Common myeloid progenitor, CD34-positive (primary cell): ENCODE results near the gene IL17RA.

Experiments
- CTCF ChIA-PET: fragments of 350-600 bp; sonication (Branson Sonifier 250); formaldehyde crosslinking; loops from one replicate; lab custom pipeline; 2021; ENCODE audit warnings: antibody characterized with exemption; lab: Charles Lee
- POLR2A ChIA-PET: fragments of 350-600 bp; sonication (Branson Sonifier 250); formaldehyde crosslinking; loops from one replicate; lab custom pipeline; 2021; ENCODE audit warnings: antibody characterized with exemption; lab: Charles Lee
- DNase-seq, 3 donors: peaks; one replicate each; pipeline versions ENCODE4 v3.0.0 to v3.0.0-alpha.2; 2013
- H3K27ac ChIP-seq, 2 experiments: 1 replicate in 1 of 2; 2 replicates in 1 of 2; pipeline ENCODE4 v1.7.0; 2013; ENCODE audit warnings: inconsistent platforms in 2 of 2, low read length in 2 of 2, mild to moderate bottlenecking in 2 of 2, low read depth in 1 of 2, moderate library complexity in 1 of 2; ENCODE audit not compliant: severe bottlenecking in 2 of 2, insufficient read depth in 1 of 2, poor library complexity in 1 of 2
- H3K27me3 ChIP-seq, 5 experiments: replicated peaks in 2 of 5; 1 replicate in 3 of 5; 2 replicates in 2 of 5; pipeline versions ENCODE4 v1.6.1 to v1.7.0; 2013; ENCODE audit warnings: low read length in 4 of 5, mild to moderate bottlenecking in 2 of 5, moderate library complexity in 2 of 5, inconsistent platforms in 1 of 5; ENCODE audit not compliant: insufficient read depth in 5 of 5, control insufficient read depth in 4 of 5
- H3K36me3 ChIP-seq, 4 experiments: 1 replicate in 2 of 4; 2 replicates in 2 of 4; pipeline versions ENCODE4 v1.6.1 to v1.7.0; 2013; ENCODE audit warnings: low read length in 3 of 4, control low read depth in 1 of 4, mild to moderate bottlenecking in 1 of 4; ENCODE audit not compliant: control insufficient read depth in 4 of 4, insufficient read depth in 4 of 4
- H3K4me1 ChIP-seq, 4 experiments: 1 replicate in 3 of 4; 2 replicates in 1 of 4; pipeline versions ENCODE4 v1.6.1 to v1.7.1; 2013; ENCODE audit warnings: low read length in 3 of 4, mild to moderate bottlenecking in 3 of 4, control low read depth in 1 of 4, inconsistent platforms in 1 of 4, moderate library complexity in 1 of 4; ENCODE audit not compliant: control insufficient read depth in 4 of 4, insufficient read depth in 4 of 4; ENCODE audit errors: control extremely low read depth in 1 of 4
- H3K4me3 ChIP-seq, 7 experiments: 1 replicate in 4 of 7; 2 replicates in 3 of 7; pipeline versions ENCODE4 v1.5.1 to v1.7.0; 2013; ENCODE audit warnings: mild to moderate bottlenecking in 7 of 7, low read length in 6 of 7, moderate library complexity in 6 of 7, inconsistent platforms in 2 of 7, low read depth in 2 of 7, control low read depth in 1 of 7; ENCODE audit not compliant: insufficient read depth in 4 of 7, control insufficient read depth in 1 of 7; ENCODE audit errors: extremely low read depth in 1 of 7
- H3K9me3 ChIP-seq, 5 experiments: 1 replicate in 4 of 5; 2 replicates in 1 of 5; pipeline versions ENCODE4 v1.6.1 to v1.7.1; 2013; ENCODE audit warnings: low read length in 4 of 5, mild to moderate bottlenecking in 2 of 5, inconsistent platforms in 1 of 5, low read depth in 1 of 5, moderate library complexity in 1 of 5; ENCODE audit not compliant: control insufficient read depth in 4 of 5, insufficient read depth in 2 of 5; ENCODE audit errors: control extremely low read depth in 1 of 5
- WGBS: methylation state at CpG from one replicate; pipeline ENCODE4 v1.1.5; 2013; ENCODE audit not compliant: insufficient coverage; 5-methylcytosine and 5-hydroxymethylcytosine counted together

The IL17RA gene

DNA sequence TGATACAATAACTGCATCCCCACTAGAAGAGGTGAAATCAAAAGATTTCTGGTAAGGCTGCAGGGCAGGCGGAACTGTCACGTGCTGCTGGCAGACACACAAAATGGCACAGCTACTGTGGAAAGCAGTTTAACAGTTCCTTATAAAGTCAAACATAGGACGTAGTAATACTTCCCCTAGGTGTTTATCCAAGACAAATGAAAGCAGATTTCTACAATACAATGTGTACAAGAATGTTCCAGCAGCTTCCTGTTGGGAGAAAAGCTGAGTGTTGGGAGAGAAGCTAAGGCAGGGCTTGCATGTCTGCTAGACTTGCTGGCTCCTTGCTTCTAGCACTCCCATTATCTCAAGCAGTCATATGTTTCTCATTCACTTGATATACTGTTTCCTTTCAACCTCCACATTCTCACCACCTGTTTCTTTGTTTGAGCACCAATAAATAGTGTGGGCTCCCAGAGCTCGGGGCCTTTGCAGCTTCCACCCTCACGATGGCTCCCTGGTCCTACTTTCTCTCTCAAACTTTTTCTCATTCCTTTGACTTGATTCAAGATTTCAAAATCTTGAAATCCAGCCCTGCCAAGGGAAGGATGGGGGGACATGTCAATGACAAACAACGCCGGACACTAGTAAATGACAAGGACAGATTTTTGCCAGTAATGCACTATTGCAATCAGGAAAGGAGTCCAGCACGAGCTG, 21.2 kb upstream of the IL17RA start:
- Histone ChIP-seq H3K4me1 (peaks cover 0 to 10% (median 5%) of the 10 kb centered on the region in 4 experiments), H3K9me3 (no peaks in the 10 kb centered on the region), H3K27me3 (no peaks in the 10 kb centered on the region), H3K4me3 (peak overlapping the region in 1 of 7 experiments; percentile 45), H3K36me3 (no peaks in the 10 kb centered on the region), H3K27ac (no peak overlapping the region)
- WGBS: 32% methylated on average over 8 of the region's 8 CpGs
- DNase-seq: peak in 2 of 3 donors; percentile 41 to 70
- ChIA-PET POLR2A (no interaction called here), CTCF (interaction anchor here (0.6 to 1.5 kb wide), 6 partner anchors 11 to 156 kb away, joined by 3 to 6 read pairs (median 3); partner anchors contain the start of gene ADA2)

DNA sequence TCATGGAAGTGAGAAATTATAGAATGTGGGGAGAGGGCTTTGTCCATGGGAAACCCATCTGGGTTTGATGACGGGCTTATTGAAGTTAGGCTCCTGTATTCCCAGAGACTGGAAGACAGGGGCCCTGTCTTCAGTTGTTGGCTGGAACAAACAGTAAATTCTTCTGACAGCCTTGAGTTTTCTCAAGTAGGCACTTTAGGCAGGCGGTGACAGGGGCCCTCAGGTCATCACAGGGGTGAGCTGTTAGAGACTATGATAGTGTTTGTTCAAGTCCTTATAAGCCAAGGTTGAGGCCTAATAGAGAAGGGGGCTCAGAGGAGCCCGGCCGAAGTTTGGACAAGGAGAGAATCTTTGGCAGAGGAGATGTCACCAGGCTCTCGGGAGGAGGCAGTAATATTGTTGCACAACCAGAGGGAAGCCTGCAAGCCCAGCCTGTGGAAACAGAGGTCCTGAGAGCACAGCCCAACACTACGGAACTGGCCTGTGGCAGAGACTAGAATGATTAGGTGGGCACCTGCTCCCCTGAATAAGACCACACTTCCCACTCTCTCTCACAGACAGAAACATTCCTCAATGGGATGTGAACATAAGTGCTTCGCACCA, 20.2 kb upstream of the IL17RA start:
- DNase-seq: no peak
- Histone ChIP-seq H3K27ac (no peak overlapping the region), H3K4me1 (peaks cover 0 to 10% (median 5%) of the 10 kb centered on the region in 4 experiments), H3K27me3 (no peaks in the 10 kb centered on the region), H3K36me3 (no peaks in the 10 kb centered on the region), H3K9me3 (no peaks in the 10 kb centered on the region), H3K4me3 (no peak overlapping the region)
- WGBS: 78% methylated on average over 5 of the region's 7 CpGs
- POLR2A ChIA-PET: no interaction called here
- CTCF ChIA-PET: interaction anchor here (1.1 to 1.5 kb wide), 3 partner anchors 10 to 155 kb away, joined by 3 to 6 read pairs (median 3); partner anchors contain the start of gene ADA2

DNA sequence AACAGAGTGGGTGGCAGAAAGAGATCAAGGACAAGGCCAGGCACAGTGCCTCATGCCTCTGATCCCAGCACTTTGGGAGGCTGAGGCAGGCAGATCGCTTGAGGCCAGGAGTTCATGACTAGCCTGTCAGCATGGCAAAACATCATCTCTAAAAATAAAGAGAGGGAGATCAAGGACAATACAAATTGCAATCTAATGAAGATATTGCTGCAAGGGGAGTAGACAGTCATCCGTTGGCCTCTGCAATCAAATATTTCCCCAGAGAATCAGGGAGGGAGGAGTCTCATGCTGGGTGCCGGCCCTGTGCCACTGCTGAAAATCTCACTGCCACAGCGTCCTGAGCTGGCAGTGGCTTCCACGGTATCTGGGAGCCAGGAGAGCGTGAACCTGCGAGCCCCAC, 19.4 kb upstream of the IL17RA start:
- Histone ChIP-seq H3K27ac (no peak overlapping the region), H3K36me3 (no peaks in the 10 kb centered on the region), H3K9me3 (no peaks in the 10 kb centered on the region), H3K4me1 (peaks cover 0 to 10% (median 5%) of the 10 kb centered on the region in 4 experiments), H3K4me3 (no peak overlapping the region), H3K27me3 (no peaks in the 10 kb centered on the region)
- 96% methylated on average over 7 of the region's 7 CpGs for WGBS
- ChIA-PET POLR2A (no interaction called here), CTCF (no interaction called here)
- DNase-seq: no peak

GRCh38 chr22:17072877-17073276, 11.9 kb upstream of the IL17RA start:
- H3K27ac ChIP-seq: no peak overlapping the region
- no peak overlapping the region for H3K4me3 ChIP-seq
- H3K9me3 ChIP-seq: no peaks in the 10 kb centered on the region
- no CpG with 5 or more reads among the region's 1 CpG for WGBS
- DNase-seq: no peak
- peaks cover 0 to 2% (median 0%) of the 10 kb centered on the region in 5 experiments for H3K27me3 ChIP-seq
- peaks cover 0 to 11% (median 10%) of the 10 kb centered on the region in 4 experiments for H3K4me1 ChIP-seq
- CTCF ChIA-PET: interaction anchor here (1.7 to 8.1 kb wide), 2 partner anchors 34 to 100 kb away, joined by 4 to 66 read pairs; no protein-coding TSS in a partner anchor
- no peaks in the 10 kb centered on the region for H3K36me3 ChIP-seq
- POLR2A ChIA-PET: no interaction called here

GRCh38 chr22:17074648-17075002, 10.2 kb upstream of the IL17RA start:
- CTCF ChIA-PET: interaction anchor here (0.7 to 8.1 kb wide), 22 partner anchors 9 to 510 kb away, joined by 3 to 66 read pairs (median 4); no protein-coding TSS in a partner anchor
- Histone ChIP-seq H3K9me3 (no peaks in the 10 kb centered on the region), H3K36me3 (no peaks in the 10 kb centered on the region), H3K27ac (no peak overlapping the region), H3K4me3 (no peak overlapping the region), H3K27me3 (peaks cover 0 to 2% (median 0%) of the 10 kb centered on the region in 5 experiments), H3K4me1 (peaks cover 3 to 14% (median 12%) of the 10 kb centered on the region in 4 experiments)
- no peak for DNase-seq
- POLR2A ChIA-PET: no interaction called here

DNA sequence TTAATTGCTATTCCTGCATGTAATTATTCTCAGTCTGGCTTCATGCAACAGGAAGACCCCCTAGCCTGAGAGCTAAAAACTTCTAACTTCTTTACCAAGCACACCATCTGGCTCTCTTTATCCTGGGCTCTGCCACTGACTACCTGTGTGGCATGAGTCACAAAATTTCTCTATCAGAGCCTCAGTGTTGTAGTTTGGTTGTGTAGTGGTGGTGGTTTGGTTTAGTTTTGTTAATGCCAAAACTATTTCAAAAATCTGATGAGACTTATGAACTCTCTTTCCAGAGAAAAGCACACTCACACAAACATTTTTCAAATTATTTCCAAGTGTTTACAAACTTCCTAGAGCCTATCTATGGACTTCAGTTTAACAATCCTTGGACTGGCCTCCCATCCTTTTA, 7.5 kb upstream of the IL17RA start:
- CTCF ChIA-PET: interaction anchor here (0.7 to 8.1 kb wide), 6 partner anchors 10 to 426 kb away, joined by 3 to 66 read pairs (median 5); no protein-coding TSS in a partner anchor
- Histone ChIP-seq H3K4me3 (no peak overlapping the region), H3K9me3 (no peaks in the 10 kb centered on the region), H3K27ac (no peak overlapping the region), H3K4me1 (peaks cover 3 to 17% (median 14%) of the 10 kb centered on the region in 4 experiments), H3K36me3 (no peaks in the 10 kb centered on the region), H3K27me3 (peaks cover 0 to 2% (median 0%) of the 10 kb centered on the region in 5 experiments)
- POLR2A ChIA-PET: interaction anchor here (0.5 kb wide), 1 partner anchor 131 kb away, joined by 4 read pairs; no protein-coding TSS in a partner anchor
- no peak for DNase-seq

DNA sequence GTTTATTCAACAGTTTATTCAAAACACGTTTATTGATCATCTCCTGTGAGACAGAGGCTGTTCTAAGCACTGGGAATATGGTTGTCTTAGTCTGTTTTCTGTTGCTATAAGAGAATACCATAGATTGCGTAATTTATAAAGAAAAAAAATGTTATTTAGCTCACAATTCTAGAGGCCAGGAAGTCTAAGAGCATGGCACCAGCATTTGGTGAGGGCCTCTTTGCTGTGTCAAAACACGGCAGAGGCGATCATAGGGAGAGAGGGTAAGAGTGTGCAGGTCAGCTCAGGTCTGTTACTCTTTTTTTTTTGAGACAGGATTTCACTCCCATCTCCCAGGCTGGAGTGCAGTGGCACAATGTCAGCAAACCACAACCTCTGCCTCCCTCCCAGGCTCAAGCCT, 5.2 kb upstream of the IL17RA start:
- H3K27ac ChIP-seq: no peak overlapping the region
- H3K4me1 ChIP-seq: peaks cover 3 to 25% (median 23%) of the 10 kb centered on the region in 4 experiments
- H3K9me3 ChIP-seq: no peaks in the 10 kb centered on the region
- H3K4me3 ChIP-seq: no peak overlapping the region
- CTCF ChIA-PET: interaction anchor here (0.6 to 0.7 kb wide), 3 partner anchors 35 to 444 kb away, joined by 3 to 4 read pairs (median 3); no protein-coding TSS in a partner anchor
- no peaks in the 10 kb centered on the region for H3K36me3 ChIP-seq
- WGBS: 80% methylated on average over 3 of the region's 4 CpGs
- POLR2A ChIA-PET: no interaction called here
- H3K27me3 ChIP-seq: no peaks in the 10 kb centered on the region
- DNase-seq: no peak
